Inflammatory macrophage treated with lipopolysaccharide for 1 hour (primary cell): ENCODE results near the gene SH3BGRL3.

Source experiments
- DNase-seq, 2 donors: peaks; one replicate each; pipeline ENCODE4 v3.0.0-alpha.2; 2020 to 2022

SH3BGRL3 gene

GRCh38 chr1:26278303-26278702 lies 1.6 kb upstream of the SH3BGRL3 start:
- DNase-seq, result no peak

- DNase-seq, result peak; percentile 96 to 98
Measured at GRCh38 chr1:26278724-26279455, 996 bp upstream of the SH3BGRL3 start.

GRCh38 chr1:26280333-26281042 lies 602 bp downstream of the SH3BGRL3 start:
- DNase-seq, result no peak

- no peak for DNase-seq
Measured at GRCh38 chr1:26281091-26281958, 1.4 kb downstream of the SH3BGRL3 start.

- peak in 1 of 2 donors; percentile 19 for DNase-seq
Measured at GRCh38 chr1:26281971-26282370, 2.1 kb downstream of the SH3BGRL3 start.

GRCh38 chr1:26282401-26282918 lies 2.6 kb downstream of the SH3BGRL3 start:
- DNase-seq, result no peak

- no peak for DNase-seq
Measured at GRCh38 chr1:26283279-26283853, 3.5 kb downstream of the SH3BGRL3 start.

- no peak for DNase-seq
Measured at GRCh38 chr1:26283871-26284596, 4.1 kb downstream of the SH3BGRL3 start.

- peak; percentile 89 to 94 for DNase-seq
Measured at GRCh38 chr1:26284597-26285347, 4.9 kb downstream of the SH3BGRL3 start.

- DNase-seq, result no peak
Measured at GRCh38 chr1:26285366-26286063, 5.6 kb downstream of the SH3BGRL3 start.

GRCh38 chr1:26286064-26286416 lies 6.2 kb downstream of the SH3BGRL3 start:
- no peak for DNase-seq

GRCh38 chr1:26287033-26287711 lies 7.3 kb downstream of the SH3BGRL3 start:
- DNase-seq, result peak in 1 of 2 donors; percentile 47

- DNase-seq, result no peak
Measured at GRCh38 chr1:26287811-26288210, 7.9 kb downstream of the SH3BGRL3 start.

- DNase-seq, result peak; percentile 45 to 67
Measured at GRCh38 chr1:26288311-26288941, 8.5 kb downstream of the SH3BGRL3 start.

- DNase-seq, result peak; percentile 78 to 88
Measured at GRCh38 chr1:26289158-26290059, 9.5 kb downstream of the SH3BGRL3 start.

GRCh38 chr1:26290122-26290881 lies 10.4 kb downstream of the SH3BGRL3 start:
- DNase-seq, result peak; percentile 59 to 79

GRCh38 chr1:26290882-26291261 lies 11.0 kb downstream of the SH3BGRL3 start:
- DNase-seq, result no peak

GRCh38 chr1:26291433-26291832 lies 11.5 kb downstream of the SH3BGRL3 start:
- DNase-seq, result no peak
